Ishikawa (cell line): ENCODE results near the gene PELI2.

ENCODE experiments used
- CREB1 ChIP-seq: IDR thresholded peaks from 2 replicates; pipeline ENCODE4 v1.6.1; 2012; ENCODE audit warnings: low read depth
- EP300 ChIP-seq: IDR thresholded peaks from 2 replicates; pipeline ENCODE4 v1.6.1; 2012; ENCODE audit warnings: borderline replicate concordance
- MAX ChIP-seq: IDR thresholded peaks from 2 replicates; pipeline ENCODE4 v1.6.1; 2012
- RAD21 ChIP-seq: IDR thresholded peaks from 2 replicates; pipeline ENCODE4 v1.6.1; 2012; ENCODE audit warnings: low read depth
- REST ChIP-seq: IDR thresholded peaks from 2 replicates; pipeline ENCODE4 v1.6.1; 2012; ENCODE audit warnings: low read depth, mild to moderate bottlenecking
- TAF1 ChIP-seq: IDR thresholded peaks from 2 replicates; pipeline ENCODE4 v1.6.1; 2012; ENCODE audit warnings: low read depth, mild to moderate bottlenecking
- TCF12 ChIP-seq: IDR thresholded peaks from 2 replicates; pipeline ENCODE4 v1.6.1; 2012; ENCODE audit warnings: low read depth
- TEAD4 ChIP-seq: IDR thresholded peaks from 2 replicates; pipeline ENCODE4 v1.6.1; 2012
- USF1 ChIP-seq: IDR thresholded peaks from 2 replicates; pipeline ENCODE4 v1.6.1; 2012
- YY1 ChIP-seq: IDR thresholded peaks from 2 replicates; pipeline ENCODE4 v1.6.1; 2012; ENCODE audit warnings: low read depth

GRCh38 chr14:56161658-56162057 lies 43.4 kb downstream of the PELI2 start:
- TF ChIP-seq TEAD4 (no peak), TCF12 (no peak), YY1 (no peak), TAF1 (no peak), EP300 (no peak), RAD21 (no peak), REST (no peak), USF1 (no peak), MAX (no peak), CREB1 (no peak)
